K562 (cell line): ENCODE measurements around the gene NFIC.

Experiments used
- BHLHE40 ChIP-seq: IDR thresholded peaks from 2 replicates; pipeline ENCODE4 v1.6.1; 2011; ENCODE audit warnings: low read length, improper control_type of control experiment
- BRD4 ChIP-seq: fragments of 200-600 bp; sonication (generic); IDR thresholded peaks from 2 replicates; pipeline ENCODE4 v1.6.1; 2017; ENCODE audit warnings: inconsistent platforms
- CBX3 ChIP-seq, 2 experiments: IDR thresholded peaks; 1 replicate in 1 of 2; 2 replicates in 1 of 2; pipeline ENCODE4 v1.6.1; 2012; ENCODE audit warnings: inconsistent platforms in 2 of 2, low read length in 2 of 2, borderline replicate concordance in 1 of 2, control low read depth in 1 of 2
- CHD4 ChIP-seq: fragments of 200-600 bp; sonication (generic); IDR thresholded peaks from 3 replicates; pipeline ENCODE4 v1.6.1; 2012; ENCODE audit warnings: low read depth, mild to moderate bottlenecking, mixed read lengths, low read length, inconsistent platforms; ENCODE audit not compliant: insufficient read depth, insufficient replicate concordance, poor library complexity, severe bottlenecking
- EP300 ChIP-seq: IDR thresholded peaks from 2 replicates; pipeline ENCODE4 v1.6.1; 2012; ENCODE audit warnings: low read length, improper control_type of control experiment
- EZH2 ChIP-seq: IDR thresholded peaks from 2 replicates; pipeline ENCODE4 v1.6.1; 2012; ENCODE audit warnings: low read depth, mild to moderate bottlenecking, inconsistent platforms, low read length, borderline replicate concordance
- MYC ChIP-seq, 2 experiments: fragments of 250-450 bp in 1 of 2; sonication (Bioruptor Pico) in 1 of 2; IDR thresholded peaks; 2 replicates each; pipeline versions ENCODE4 v1.5.1 to v1.6.1; 2012 to 2021; ENCODE audit warnings: low read depth in 2 of 2, borderline replicate concordance in 1 of 2, improper control_type of control experiment in 1 of 2, low read length in 1 of 2, mild to moderate bottlenecking in 1 of 2, moderate library complexity in 1 of 2
- SRF ChIP-seq, 2 experiments: fragments of 250-450, 450-650 bp in 1 of 2; sonication (Bioruptor Pico) in 1 of 2; sonication (generic) in 1 of 2; formaldehyde crosslinking; IDR thresholded peaks; 2 replicates each; pipeline versions ENCODE4 v1.5.0 to v1.5.1; 2020 to 2022; ENCODE audit warnings: mild to moderate bottlenecking in 1 of 2, missing genetic modification reagents in 1 of 2
- U2AF2 ChIP-seq: fragments of 200-400 bp; formaldehyde crosslinking; optimal IDR thresholded peaks from 2 replicates; pipeline ENCODE3; 2017; ENCODE audit warnings: low read depth, mild to moderate bottlenecking, low read length
- TF ChIP-seq, protein P1 (sequence below): fragments of 450-650 bp; formaldehyde crosslinking; IDR thresholded peaks from 2 replicates; pipeline ENCODE4 v1.4.0; 2022; ENCODE audit warnings: missing genetic modification characterization

DNA sequence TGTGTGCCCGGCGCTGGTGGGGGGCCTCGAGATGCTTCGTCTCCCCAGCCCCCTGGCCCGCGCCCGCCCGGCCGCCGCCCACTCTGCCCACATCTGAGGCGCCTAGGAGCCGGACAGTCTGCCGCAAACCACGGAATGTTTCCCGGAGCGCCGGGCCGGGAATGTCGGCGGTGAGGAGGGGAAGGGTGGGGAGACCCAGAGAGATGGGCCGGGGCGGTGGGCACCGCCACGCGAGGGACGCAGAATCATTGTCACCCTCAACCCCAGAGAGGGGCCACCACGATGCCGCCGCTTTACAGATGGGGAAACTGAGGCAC lies 46.1 kb upstream of the NFIC start:
- TF ChIP-seq MYC (IDR thresholded peaks at IDR 0.05; ENCODE audit: low read depth, low read length) = no peak
- TF ChIP-seq MYC (CRISPR knock-in tag; IDR thresholded peaks at IDR 0.05; ENCODE audit: borderline replicate concordance, low read depth) = no peak
- no peak for TF ChIP-seq U2AF2
- no peak for TF ChIP-seq BRD4
- TF ChIP-seq, protein P1, sequence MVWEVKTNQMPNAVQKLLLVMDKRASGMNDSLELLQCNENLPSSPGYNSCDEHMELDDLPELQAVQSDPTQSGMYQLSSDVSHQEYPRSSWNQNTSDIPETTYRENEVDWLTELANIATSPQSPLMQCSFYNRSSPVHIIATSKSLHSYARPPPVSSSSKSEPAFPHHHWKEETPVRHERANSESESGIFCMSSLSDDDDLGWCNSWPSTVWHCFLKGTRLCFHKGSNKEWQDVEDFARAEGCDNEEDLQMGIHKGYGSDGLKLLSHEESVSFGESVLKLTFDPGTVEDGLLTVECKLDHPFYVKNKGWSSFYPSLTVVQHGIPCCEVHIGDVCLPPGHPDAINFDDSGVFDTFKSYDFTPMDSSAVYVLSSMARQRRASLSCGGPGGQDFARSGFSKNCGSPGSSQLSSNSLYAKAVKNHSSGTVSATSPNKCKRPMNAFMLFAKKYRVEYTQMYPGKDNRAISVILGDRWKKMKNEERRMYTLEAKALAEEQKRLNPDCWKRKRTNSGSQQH (CRISPR knock-in tag) = no peak
- no peak for TF ChIP-seq CBX3 (IDR thresholded peaks at IDR 0.05; ENCODE audit: borderline replicate concordance in 1 of 2, low read length in 2 of 2)
- no peak for TF ChIP-seq EP300
- TF ChIP-seq SRF (CRISPR knock-in tag; IDR thresholded peaks at IDR 0.05) = no peak
- TF ChIP-seq CHD4 = no peak
- TF ChIP-seq BHLHE40 = no peak
- no peak for TF ChIP-seq EZH2
